Psoas muscle (tissue), 8 donors: ENCODE measurements around the gene ACBD7. TPM values are rescaled to one million over a fixed set of nuclear protein-coding genes. Genes with fewer than 3 reads are reported as not detected.

Experiments
- ATAC-seq, 4 donors: fragments of 200-7000 bp; cut with Tn5 transposase; one replicate each; pipeline ENCODE4 v1.9.1; 2020; ENCODE audit warnings: moderate library complexity in 3 of 4, mild to moderate bottlenecking in 2 of 4
- DNase-seq, 2 donors: peaks; one replicate each; pipeline ENCODE4 v3.0.0-alpha.2; 2020
- H3K27ac ChIP-seq: fragments of 200-600 bp; one replicate; pipeline ENCODE4 v1.8.0; 2022
- H3K27me3 ChIP-seq, 3 donors: fragments of 200-600 bp in 1 of 3; one replicate each; pipeline versions ENCODE4 v1.6.1 to v1.8.0; 2013 to 2022; ENCODE audit warnings: low read length in 2 of 3, mild to moderate bottlenecking in 2 of 3, moderate library complexity in 1 of 3; ENCODE audit not compliant: insufficient read depth in 3 of 3
- H3K36me3 ChIP-seq, 2 donors: fragments of 200-600 bp in 1 of 2; one replicate each; pipeline versions ENCODE4 v1.6.1 to v1.8.0; 2013 to 2022; ENCODE audit warnings: low read depth in 1 of 2, mild to moderate bottlenecking in 1 of 2, moderate library complexity in 1 of 2; ENCODE audit not compliant: insufficient read depth in 1 of 2
- H3K4me1 ChIP-seq: fragments of 200-600 bp; one replicate; pipeline ENCODE4 v1.8.0; 2022
- H3K4me3 ChIP-seq: fragments of 200-600 bp; one replicate; pipeline ENCODE4 v1.8.0; 2022; ENCODE audit warnings: mild to moderate bottlenecking
- H3K9me3 ChIP-seq: fragments of 200-600 bp; one replicate; pipeline ENCODE4 v1.8.0; 2022
- CTCF ChIP-seq: fragments of 200-600 bp; IDR thresholded peaks from one replicate; pipeline ENCODE4 v1.8.0; 2022; ENCODE audit warnings: antibody characterized with exemption
- whole genome bisulfite sequencing, 3 donors: extraction: QIAGEN DNeasy Blood & Tissue Kit; methylation state at CpG; one replicate each; pipeline versions ENCODE4 v1.1.6 to v1.1.7; 2013; 5-methylcytosine and 5-hydroxymethylcytosine counted together
- intact Hi-C, 2 donors: fragments of 100-400 bp; cut with DNase I; formaldehyde crosslinking; loops; one replicate each; pipeline versions ENCODE4 v1.11.0 to v1.14.2; 2022
- polyA plus RNA-seq, 3 donors: library from polyadenylated mRNA; stranded (reverse); fragments of 200-250 nt; gene quantifications; one replicate each; pipeline ENCODE4 v1.2.3, GENCODE V29; 2013
- total RNA-seq, 4 donors: library from RNA; stranded (reverse); fragmentation: NEBNext Ultra II Directional in 2 of 4; extraction: Animal tissue kit (Norgen Biotek cat#: 25700) in 2 of 4; gene quantifications; one replicate each; pipeline versions ENCODE4 v1.2.1 to v1.2.4, GENCODE V29; 2021 to 2023
- donor health status: healthy with polysubstance abuse.
- donor health status: DM: no; HTN: no; CAD: no; lungs with moderate emphysema.
- donor health status: Bipolar disorder and iron deficiency.
- donor health status: healthy.
- donor health status: DM: yes; HTN: yes; CAD: no.
- donor health status: DM: no; HTN: no; CAD: no.
- donor health status: DM: no; HTN: no; CAD: no.
- donor health status: DM: yes; HTN: yes; CAD: no.

The ACBD7 gene
- total and polyA plus RNA-seq, 7 donors: 0.06 TPM; not detected in 6

- DNase-seq: no peak
- intact Hi-C loops: no loop called here
These were observed 42.8 kb upstream of the ACBD7 start for GRCh38 chr10:15131330-15131729.

GRCh38 chr10:15124908-15125307 lies 36.3 kb upstream of the ACBD7 start:
- intact Hi-C loops: loop anchor here in 1 of 2 donors (1.0 kb wide), 1 partner anchor 26 kb away; no protein-coding TSS in a partner anchor
- H3K9me3 ChIP-seq: no peaks in the 10 kb centered on the region
- H3K27ac ChIP-seq: no peak overlapping the region
- H3K4me3 ChIP-seq: no peak overlapping the region
- no peaks in the 10 kb centered on the region for H3K27me3 ChIP-seq
- no peak for TF ChIP-seq CTCF
- DNase-seq (no peak), ATAC-seq (no peak)
- WGBS, 3 donors: 88 to 93% (median 89%) methylated on average over 3 of the region's 3 CpGs
- H3K4me1 ChIP-seq: no peaks in the 10 kb centered on the region
- peaks cover 7 to 72% of the 10 kb centered on the region in 2 donors for H3K36me3 ChIP-seq

More at GRCh38 chr10:15131330-15131729, 42.8 kb upstream of the ACBD7 start:
- Histone ChIP-seq H3K4me1 (no peaks in the 10 kb centered on the region), H3K4me3 (no peak overlapping the region), H3K27ac (no peak overlapping the region), H3K36me3 (peaks cover 6 to 85% of the 10 kb centered on the region in 2 donors), H3K27me3 (no peaks in the 10 kb centered on the region), H3K9me3 (no peaks in the 10 kb centered on the region)
- ATAC-seq: no peak
- TF ChIP-seq CTCF: no peak
- WGBS, 3 donors: 95 to 99% (median 98%) methylated on average over 5 of the region's 5 CpGs

GRCh38 chr10:15124190-15124589 lies 35.6 kb upstream of the ACBD7 start:
- Histone ChIP-seq H3K4me3 (no peak overlapping the region), H3K4me1 (no peaks in the 10 kb centered on the region), H3K9me3 (no peaks in the 10 kb centered on the region), H3K27ac (no peak overlapping the region), H3K27me3 (no peaks in the 10 kb centered on the region), H3K36me3 (peaks cover 6 to 74% of the 10 kb centered on the region in 2 donors)
- intact Hi-C loops: no loop called here
- TF ChIP-seq CTCF: no peak
- ATAC-seq (no peak), DNase-seq (no peak)
- 95 to 96% (median 96%) methylated on average over 9 of the region's 9 CpGs for WGBS, 3 donors

DNA sequence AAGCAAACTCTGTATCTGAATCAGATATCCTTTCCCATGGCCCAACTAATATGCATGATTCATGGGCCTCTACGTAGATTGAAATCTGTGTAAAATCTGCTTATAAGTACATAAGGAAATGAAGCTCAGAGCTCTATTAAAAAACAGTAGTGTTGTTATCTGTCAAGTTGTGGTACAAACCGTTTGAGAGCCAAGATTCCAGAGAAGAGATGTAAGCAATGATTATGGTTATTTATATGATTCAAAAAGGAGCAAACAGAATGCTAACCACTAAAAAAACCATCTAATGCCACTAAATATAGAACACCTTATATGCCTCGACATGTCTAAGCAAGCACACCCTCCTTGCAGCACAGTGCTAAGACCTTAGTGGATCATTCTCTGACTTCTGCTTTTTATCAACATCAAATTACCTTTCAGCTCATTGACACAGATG lies 35.2 kb upstream of the ACBD7 start:
- Histone ChIP-seq H3K27me3 (no peaks in the 10 kb centered on the region), H3K27ac (no peak overlapping the region), H3K36me3 (peaks cover 9 to 74% of the 10 kb centered on the region in 2 donors), H3K4me3 (no peak overlapping the region), H3K9me3 (no peaks in the 10 kb centered on the region), H3K4me1 (no peaks in the 10 kb centered on the region)
- ATAC-seq: no peak
- DNase-seq: no peak
- 73 to 76% (median 74%) methylated on average over 3 of the region's 3 CpGs for WGBS, 3 donors
- intact Hi-C loops: no loop called here
- no peak for TF ChIP-seq CTCF

DNA sequence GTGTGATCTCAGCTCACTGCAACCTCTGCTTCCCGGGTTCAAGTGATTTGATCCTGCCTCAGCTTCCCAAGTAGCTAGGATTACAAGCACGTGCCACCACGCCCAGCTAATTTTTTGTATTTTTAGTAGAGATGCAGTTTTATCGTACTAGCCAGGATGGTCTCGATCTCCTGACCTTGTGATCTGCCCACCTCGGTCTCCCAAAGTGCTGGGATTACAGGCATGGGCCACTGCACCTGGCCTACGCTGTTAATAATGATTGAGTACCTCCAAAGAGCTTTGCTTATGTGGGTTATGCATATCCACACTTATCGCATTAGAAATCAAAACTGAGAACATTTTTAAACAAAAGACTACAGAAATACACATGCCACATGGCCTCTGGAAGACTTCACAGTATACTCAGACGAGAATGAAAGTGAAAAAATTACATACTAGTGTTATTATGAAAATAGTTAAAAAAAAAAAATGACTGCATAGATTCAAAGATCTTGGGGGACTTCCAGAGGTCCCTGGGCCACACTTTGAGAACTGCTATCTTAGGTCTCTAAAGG lies 34.0 kb upstream of the ACBD7 start:
- Histone ChIP-seq H3K4me1 (no peaks in the 10 kb centered on the region), H3K9me3 (no peaks in the 10 kb centered on the region), H3K27ac (no peak overlapping the region), H3K36me3 (peaks cover 11 to 76% of the 10 kb centered on the region in 2 donors), H3K4me3 (no peak overlapping the region), H3K27me3 (no peaks in the 10 kb centered on the region)
- intact Hi-C loops: no loop called here
- ATAC-seq: no peak
- no peak for TF ChIP-seq CTCF
- no peak for DNase-seq
- WGBS, 3 donors: 90 to 92% (median 90%) methylated on average over 9 of the region's 9 CpGs
